GM21528 (cell line): Measurements from ENCODE around the gene ACLY.

Experiments used
- ATAC-seq: cut with Tn5 transposase; IDR thresholded peaks from one replicate; pipeline ENCODE4 v1.9.1; 2021; ENCODE audit warnings: mild to moderate bottlenecking, moderate library complexity; ENCODE audit not compliant: unreplicated experiment, low FRiP score

The ACLY gene

DNA sequence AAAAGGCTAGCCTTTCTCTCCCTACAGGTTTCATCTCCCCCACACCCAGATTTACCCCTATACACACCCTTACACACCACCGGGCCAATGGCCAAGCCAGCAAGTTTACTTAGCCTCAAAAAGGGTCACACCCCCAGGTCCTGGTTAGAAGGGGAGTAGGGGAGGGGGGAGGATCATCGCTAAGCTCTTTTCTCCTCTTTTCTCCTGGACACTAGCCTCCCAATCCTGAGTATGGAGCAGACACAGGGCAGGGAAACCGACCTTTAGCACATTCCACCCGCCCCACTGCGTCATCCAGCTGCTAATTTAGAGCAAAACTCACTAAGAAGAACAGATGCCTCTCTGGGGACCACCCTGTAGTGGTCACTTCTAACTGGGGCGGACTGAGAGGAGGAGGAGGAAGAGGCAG is 4.4 kb downstream of the ACLY start:
- ATAC-seq: no peak

GRCh38 chr17:41913798-41914197 is 5.0 kb downstream of the ACLY start:
- no peak for ATAC-seq

DNA sequence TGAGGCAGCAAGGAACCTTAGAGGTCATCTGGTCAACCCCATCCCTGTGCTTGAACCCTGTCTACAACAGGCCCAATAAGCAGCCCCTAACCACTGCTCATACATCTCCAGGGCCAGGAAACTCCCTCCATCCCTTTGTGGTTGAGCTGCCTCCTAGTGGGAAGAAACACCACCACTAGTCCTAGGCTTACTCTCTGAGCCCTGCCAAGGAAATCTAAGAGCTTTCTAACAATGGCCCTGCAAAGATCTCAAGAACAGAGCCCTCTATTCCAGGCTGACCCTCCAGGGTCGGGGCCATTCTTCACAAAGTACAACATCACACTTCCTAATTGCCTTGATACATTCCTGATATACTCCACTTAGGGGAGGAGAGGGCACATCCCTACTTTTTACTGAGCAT is 5.8 kb downstream of the ACLY start:
- ATAC-seq: no peak

DNA sequence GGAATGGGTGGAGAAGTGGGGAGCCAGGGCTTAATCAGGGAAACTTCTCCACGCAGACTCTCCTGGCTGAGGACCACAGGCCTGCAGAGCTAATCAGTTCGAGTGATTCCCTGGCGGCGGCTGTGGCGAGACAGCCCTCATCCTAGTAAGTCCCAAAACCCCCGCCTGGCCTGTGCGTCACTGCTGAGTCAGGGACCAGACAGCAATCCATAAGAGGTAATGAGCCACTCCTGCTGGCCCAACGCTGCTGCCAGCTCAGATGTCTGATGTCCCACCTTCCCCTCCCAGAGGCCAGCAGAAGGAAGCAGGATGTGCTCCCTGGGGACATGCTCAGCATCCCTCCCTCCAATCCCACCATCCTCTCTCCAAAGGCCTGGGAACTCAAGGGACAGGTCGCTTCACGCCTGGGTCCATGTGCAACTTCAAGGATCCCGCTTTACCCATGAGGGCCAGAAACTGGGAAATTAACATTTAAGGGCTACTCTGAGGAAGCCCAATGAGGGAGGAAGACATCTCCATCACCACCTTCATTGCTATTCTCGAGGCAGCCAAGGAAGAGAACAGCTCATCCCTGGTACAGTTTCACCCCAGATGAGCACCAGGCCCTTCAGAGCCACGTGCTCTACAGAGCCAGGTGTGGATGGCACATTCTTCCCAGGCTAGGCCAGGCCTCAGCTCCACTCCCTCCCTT is 7.9 kb downstream of the ACLY start:
- no peak for ATAC-seq

DNA sequence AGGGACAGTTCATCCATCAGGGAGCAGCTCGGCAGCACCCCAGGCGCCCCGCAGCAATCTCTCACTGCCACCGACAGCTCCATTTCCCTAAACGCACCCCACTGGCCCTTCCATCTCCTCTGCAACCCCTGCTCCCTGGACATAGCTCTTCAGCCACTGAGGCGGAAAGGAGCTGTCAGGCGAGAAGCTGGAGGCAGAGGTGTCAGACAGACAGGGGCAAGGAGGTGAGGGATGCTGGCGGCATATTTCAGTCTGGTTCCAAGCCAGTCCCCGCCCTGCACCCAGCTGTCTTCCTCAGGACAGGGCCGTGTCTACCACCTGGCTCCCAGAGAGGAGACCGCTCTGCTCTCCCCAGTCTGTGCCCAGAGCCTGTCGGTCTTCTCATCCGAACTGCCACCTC is 9.7 kb downstream of the ACLY start:
- no peak for ATAC-seq

- ATAC-seq: no peak
These were observed 10.9 kb downstream of the ACLY start for GRCh38 chr17:41907633-41908539.

GRCh38 chr17:41907185-41907556 is 11.6 kb downstream of the ACLY start:
- no peak for ATAC-seq

- ATAC-seq: no peak
These were observed 12.1 kb downstream of the ACLY start for GRCh38 chr17:41906465-41907184.

- no peak for ATAC-seq
These were observed 13.6 kb downstream of the ACLY start for GRCh38 chr17:41905172-41905571.

DNA sequence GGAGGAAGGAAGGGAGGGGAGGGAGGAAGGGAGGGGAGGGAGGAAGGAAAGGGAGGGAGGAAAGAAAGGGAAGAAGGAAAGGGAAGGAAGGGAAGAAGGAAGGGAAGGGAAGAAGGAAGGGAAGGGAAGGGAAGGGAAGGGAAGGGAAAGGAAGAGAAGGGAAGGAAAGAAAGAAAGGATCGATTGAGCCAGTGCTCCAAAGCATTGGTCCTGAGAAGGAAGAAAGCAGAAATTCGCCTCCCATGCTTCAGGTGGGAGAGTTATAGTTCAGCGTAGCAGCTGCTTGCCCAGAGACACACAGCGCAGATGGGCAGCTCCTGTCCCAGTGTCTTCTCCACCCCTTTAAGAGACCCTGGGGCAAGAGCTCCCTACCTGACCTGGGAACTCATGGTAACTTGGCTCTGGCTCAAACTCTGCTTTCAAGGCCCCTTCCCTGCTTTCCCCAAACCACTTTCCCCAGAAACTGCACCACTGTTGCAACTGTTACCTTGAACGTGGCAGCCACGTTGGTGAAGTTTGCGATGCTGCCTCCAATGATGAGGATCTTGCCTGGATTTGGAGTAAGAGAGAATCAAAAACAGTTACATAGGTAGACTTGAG is 14.4 kb downstream of the ACLY start:
- ATAC-seq: no peak

DNA sequence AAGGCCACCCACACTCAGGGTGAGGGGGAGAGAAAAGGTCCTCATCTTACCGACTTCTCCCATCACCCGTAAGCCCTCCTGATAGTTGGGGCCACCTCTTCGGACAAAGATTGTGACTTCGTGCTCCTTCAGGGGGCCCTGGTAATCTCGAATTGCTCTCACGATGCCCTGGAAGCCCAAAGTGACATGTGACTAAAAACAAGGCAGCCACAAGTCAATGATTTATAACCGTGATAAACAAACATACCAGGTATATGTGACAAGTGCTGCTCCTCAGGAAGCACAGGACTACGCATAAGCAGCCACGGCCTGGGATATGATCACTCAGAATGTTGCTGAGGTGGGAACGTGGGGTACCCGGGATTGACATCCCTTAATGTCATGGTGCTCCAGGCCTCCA is 17.1 kb downstream of the ACLY start:
- ATAC-seq: no peak

- ATAC-seq: no peak
These were observed 22.0 kb downstream of the ACLY start for GRCh38 chr17:41896726-41897125.

- ATAC-seq: no peak
These were observed 23.1 kb downstream of the ACLY start for GRCh38 chr17:41895617-41896016.

DNA sequence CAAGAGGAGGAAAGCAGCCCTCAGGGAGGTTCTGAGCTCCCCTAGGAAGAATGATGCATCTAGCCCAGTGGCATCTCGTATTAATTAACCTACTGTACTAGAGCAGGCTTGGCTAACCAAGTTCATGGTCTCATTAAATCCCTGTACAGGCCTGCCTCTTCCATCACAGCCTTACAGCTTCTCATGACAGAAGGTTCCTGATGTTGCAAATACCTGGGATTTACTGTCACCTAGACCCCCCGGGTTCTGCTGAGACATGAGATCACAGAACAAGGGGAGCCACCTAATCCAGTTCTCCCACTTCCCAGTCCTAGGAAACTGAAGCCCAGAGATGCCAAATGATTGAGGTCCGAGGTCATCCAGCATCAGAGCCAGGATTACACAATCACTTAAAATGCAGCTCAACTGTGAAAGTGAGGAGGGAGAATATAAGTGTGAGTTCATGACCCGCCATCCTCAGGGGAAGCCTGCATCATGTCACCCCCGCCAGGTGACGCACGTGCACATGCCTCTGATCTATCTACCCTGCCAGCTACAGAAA is 23.9 kb downstream of the ACLY start:
- no peak for ATAC-seq

GRCh38 chr17:41893384-41893783 is 25.4 kb downstream of the ACLY start:
- no peak for ATAC-seq

- ATAC-seq: no peak
These were observed 26.8 kb downstream of the ACLY start for GRCh38 chr17:41892021-41892376.

DNA sequence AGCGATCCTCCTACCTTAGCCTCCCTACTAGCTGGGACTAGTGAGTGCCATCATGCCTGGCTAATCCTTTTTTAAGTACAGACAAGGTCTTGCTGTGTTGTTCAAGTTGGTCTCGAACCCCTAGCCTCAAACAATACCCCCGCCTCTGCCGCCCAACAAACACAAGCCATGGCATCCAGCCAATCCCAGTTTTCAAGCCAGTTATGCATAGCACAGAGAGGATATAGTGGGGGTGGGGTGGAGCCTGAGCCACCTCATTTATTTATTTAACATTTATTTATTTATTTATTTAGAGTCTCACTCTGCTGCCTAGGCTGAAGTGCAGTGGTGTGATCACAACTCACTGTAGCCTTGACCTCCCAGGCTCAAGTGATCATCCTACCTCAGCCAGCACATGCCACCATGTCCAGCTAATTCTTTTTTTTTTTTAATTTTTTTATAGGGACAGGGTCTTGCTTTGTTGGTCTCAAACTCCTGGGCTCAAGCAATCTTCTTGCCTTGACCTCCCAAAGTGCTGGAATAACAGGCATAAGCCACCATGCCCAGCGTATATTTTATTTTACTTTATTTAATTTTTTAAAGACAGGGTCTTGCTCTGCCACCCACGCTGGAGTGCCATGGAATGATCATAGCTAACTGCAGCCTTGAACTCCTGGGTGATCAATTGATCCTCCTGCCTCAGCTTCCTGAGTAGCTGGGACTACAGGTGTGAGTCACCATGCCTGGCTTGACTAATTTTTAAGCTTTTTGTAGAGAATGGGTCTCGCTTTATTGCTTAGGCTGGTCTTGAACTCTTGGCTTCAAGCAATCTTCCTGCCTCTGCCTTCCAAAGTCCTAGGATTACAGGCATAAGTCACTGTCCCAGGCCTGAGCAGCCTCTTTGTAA is 27.4 kb downstream of the ACLY start:
- ATAC-seq: no peak

DNA sequence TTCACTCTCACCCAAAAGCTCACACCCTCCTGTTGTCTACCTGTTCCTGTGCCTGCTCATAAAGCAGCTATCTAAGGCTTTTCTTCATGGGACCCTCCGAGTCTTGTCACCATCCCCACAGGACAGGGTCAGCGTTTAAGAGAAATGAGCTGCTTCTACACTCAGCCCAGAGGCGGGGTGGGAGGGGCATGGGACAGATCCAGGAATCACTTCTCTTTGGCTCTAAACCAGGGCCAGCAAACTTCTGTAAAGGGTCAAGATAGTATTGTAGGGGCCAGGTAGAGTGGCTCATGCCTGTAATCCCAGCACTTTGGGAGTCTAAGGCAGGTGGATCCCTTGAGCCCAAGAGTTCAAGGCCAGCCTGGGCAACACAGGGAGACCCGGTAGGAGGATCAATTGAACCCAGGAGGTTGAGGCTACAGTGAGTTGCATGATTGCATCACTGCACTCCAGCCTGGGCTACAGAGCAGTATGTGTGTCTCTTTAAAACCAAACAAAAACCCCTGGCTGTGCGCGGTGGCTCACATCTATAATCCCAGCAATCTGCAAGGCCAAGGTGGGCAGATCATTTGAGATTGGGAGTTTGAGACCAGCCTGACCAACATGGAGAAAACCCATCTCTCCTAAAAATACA is 30.3 kb downstream of the ACLY start:
- ATAC-seq: no peak

DNA sequence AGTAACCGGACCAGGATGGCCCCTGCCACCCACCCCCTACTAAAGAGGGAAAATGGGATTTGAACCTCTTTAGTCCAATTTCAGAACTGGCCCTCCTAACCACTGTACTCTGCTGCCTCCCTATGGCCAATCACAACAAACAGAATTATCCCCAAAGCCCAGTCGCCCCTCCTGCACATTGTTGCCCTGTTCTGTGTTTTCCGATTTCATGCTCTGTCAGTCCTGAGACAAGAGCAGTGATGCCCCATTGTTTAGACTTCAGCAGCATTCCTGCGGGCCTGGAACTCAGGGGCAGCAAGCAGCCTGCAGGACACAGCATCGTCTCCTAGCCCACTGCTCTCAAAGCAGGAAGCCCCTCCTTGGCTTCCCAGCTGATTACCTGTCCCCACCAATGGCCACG is 33.0 kb downstream of the ACLY start:
- ATAC-seq: no peak
